OCI-LY3 (cell line): ENCODE data around the gene NRG2.

Source experiments
- H2AFZ ChIP-seq: fragments of 200-600, 300-600 bp; shearing (Covaris generic); 2 replicates; pipeline ENCODE4 v1.6.0; 2014; ENCODE audit warnings: antibody characterized with exemption, low read depth, low read length
- H3K27ac ChIP-seq: fragments of 200-600, 300-600 bp; sonication (generic); 2 replicates; pipeline ENCODE4 v1.5.1; 2014; ENCODE audit warnings: mild to moderate bottlenecking, low read length, moderate library complexity, mixed read lengths
- H3K27me3 ChIP-seq: fragments of 200-600, 300-600 bp; sonication (generic); 2 replicates; pipeline ENCODE4 v1.6.1; 2014; ENCODE audit warnings: low read depth, low read length, mixed read lengths
- H3K36me3 ChIP-seq: fragments of 200-600, 300-600 bp; sonication (generic); replicated peaks from 2 replicates; pipeline ENCODE3; 2014; ENCODE audit warnings: low read depth, low read length, mixed read lengths
- H3K4me1 ChIP-seq: fragments of 300-600, 200-600 bp; sonication (generic); 2 replicates; pipeline ENCODE4 v1.6.1; 2014; ENCODE audit warnings: low read length, mixed read lengths
- H3K4me2 ChIP-seq: fragments of 200-600, 300-600 bp; sonication (generic); 2 replicates; pipeline ENCODE4 v1.6.1; 2014; ENCODE audit warnings: low read length, mixed read lengths
- H3K4me3 ChIP-seq: fragments of 300-600, 200-600 bp; sonication (generic); 2 replicates; pipeline ENCODE4 v1.5.1; 2014; ENCODE audit warnings: antibody characterized with exemption, mild to moderate bottlenecking, low read length, moderate library complexity
- H3K79me2 ChIP-seq: fragments of 300-600, 200-600 bp; shearing (Covaris generic); 2 replicates; pipeline ENCODE4 v1.6.1; 2014; ENCODE audit warnings: mild to moderate bottlenecking, low read length, mixed read lengths
- H3K9ac ChIP-seq: fragments of 300-600, 200-600 bp; shearing (Covaris generic); 2 replicates; pipeline ENCODE4 v1.6.0; 2014; ENCODE audit warnings: mild to moderate bottlenecking, low read length, moderate library complexity
- H3K9me3 ChIP-seq: fragments of 200-600, 300-600 bp; shearing (Covaris generic); 2 replicates; pipeline ENCODE4 v1.6.1; 2014; ENCODE audit warnings: low read length, mixed read lengths; ENCODE audit not compliant: insufficient read depth
- H4K20me1 ChIP-seq: fragments of 200-600, 300-600 bp; sonication (generic); 2 replicates; pipeline ENCODE4 v1.6.1; 2016; ENCODE audit warnings: low read length, mixed read lengths; ENCODE audit not compliant: insufficient read depth
- EZH2phosphoT487 ChIP-seq: fragments of 200-600 bp; shearing (Covaris generic); IDR thresholded peaks from 2 replicates; pipeline ENCODE4 v1.6.1; 2018; ENCODE audit warnings: antibody characterized with exemption, mixed run types, low read depth
- TF ChIP-seq, protein P1 (sequence below): fragments of 200-600, 300-600 bp; sonication (generic); IDR thresholded peaks from 2 replicates; pipeline ENCODE4 v1.5.1; 2014; ENCODE audit warnings: antibody characterized with exemption, low read length, low read depth

NRG2 gene

DNA sequence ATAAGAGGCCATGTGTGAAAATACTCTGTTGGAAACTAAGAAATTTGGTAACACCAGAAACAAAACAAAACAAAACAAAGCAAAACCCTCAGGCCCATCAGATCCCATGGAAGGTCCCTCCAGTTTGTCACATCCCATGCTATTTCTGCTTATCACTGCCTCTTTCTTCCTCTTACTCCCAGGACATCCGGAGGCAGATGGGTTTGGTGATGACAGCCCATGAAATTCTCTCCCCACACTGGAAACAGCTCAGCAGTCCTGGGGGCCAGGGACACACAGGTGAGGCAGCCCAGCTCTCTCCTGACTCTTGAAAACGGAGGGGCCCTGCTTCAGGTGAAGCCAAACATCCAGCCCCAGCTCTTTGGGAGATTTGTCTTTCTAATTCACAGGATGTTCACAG is 63.2 kb downstream of the NRG2 start:
- TF ChIP-seq, protein P1, sequence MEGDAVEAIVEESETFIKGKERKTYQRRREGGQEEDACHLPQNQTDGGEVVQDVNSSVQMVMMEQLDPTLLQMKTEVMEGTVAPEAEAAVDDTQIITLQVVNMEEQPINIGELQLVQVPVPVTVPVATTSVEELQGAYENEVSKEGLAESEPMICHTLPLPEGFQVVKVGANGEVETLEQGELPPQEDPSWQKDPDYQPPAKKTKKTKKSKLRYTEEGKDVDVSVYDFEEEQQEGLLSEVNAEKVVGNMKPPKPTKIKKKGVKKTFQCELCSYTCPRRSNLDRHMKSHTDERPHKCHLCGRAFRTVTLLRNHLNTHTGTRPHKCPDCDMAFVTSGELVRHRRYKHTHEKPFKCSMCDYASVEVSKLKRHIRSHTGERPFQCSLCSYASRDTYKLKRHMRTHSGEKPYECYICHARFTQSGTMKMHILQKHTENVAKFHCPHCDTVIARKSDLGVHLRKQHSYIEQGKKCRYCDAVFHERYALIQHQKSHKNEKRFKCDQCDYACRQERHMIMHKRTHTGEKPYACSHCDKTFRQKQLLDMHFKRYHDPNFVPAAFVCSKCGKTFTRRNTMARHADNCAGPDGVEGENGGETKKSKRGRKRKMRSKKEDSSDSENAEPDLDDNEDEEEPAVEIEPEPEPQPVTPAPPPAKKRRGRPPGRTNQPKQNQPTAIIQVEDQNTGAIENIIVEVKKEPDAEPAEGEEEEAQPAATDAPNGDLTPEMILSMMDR, result no peak
- TF ChIP-seq EZH2phosphoT487, result no peak
- Histone ChIP-seq H3K4me3 (no peak overlapping the region), H3K79me2 (no peaks in the 10 kb centered on the region), H3K9ac (no peak overlapping the region), H3K4me1 (no peaks in the 10 kb centered on the region), H3K27me3 (peaks cover 19% of the 10 kb centered on the region; the same call in 1 of the 2 replicates), H3K4me2 (no peak overlapping the region), H3K27ac (no peak overlapping the region), H4K20me1 (no peaks in the 10 kb centered on the region), H2AFZ (no peak overlapping the region), H3K9me3 (no peaks in the 10 kb centered on the region), H3K36me3 (no peaks in the 10 kb centered on the region)

DNA sequence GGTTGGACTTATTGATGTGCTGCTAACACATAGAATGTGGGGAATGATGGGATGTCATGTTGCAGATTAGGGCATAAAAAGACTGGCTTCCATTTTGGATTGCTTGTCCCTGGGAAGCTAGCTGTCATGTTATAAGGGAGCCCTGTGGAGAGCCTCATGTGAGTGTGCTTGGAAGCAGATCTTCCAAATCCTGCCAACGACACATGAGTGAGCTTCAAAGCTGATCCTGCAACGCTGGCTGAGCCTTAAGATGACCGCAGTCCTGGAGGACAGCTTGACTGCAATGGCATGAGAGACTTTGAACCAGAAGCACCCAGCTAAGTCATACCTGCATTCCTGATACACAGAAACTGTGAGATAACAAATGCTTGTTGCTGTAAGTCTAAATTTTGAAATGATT is 63.6 kb downstream of the NRG2 start:
- Histone ChIP-seq H3K4me2 (no peak overlapping the region), H2AFZ (no peak overlapping the region), H3K27me3 (peaks cover 19% of the 10 kb centered on the region; the same call in 1 of the 2 replicates), H3K4me1 (no peaks in the 10 kb centered on the region), H3K9ac (no peak overlapping the region), H3K9me3 (no peaks in the 10 kb centered on the region), H3K4me3 (no peak overlapping the region), H4K20me1 (no peaks in the 10 kb centered on the region), H3K79me2 (no peaks in the 10 kb centered on the region), H3K27ac (no peak overlapping the region), H3K36me3 (no peaks in the 10 kb centered on the region)
- TF ChIP-seq EZH2phosphoT487, result no peak
- TF ChIP-seq, protein P1, result no peak

DNA sequence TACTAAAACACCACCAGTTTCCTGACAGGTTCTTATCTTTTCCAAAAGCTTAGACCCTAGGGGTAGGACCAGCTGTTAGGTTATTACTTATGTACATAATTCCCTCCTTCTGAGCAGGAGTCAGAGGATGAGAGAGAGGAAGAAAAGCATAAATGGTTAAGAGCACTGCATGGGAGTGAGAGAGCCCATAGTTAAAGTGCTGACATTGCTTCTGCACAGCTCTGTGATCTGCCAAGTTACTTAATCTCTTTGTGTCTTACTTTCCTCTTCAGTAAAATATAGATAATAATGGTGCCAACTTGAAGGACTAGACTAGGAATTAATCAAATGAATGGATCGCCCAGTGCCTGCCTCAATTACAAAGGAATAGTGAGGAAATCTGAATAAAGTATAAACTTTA is 66.4 kb downstream of the NRG2 start:
- Histone ChIP-seq H3K36me3 (no peaks in the 10 kb centered on the region), H3K27me3 (peaks cover 16% of the 10 kb centered on the region; the same call in 1 of the 2 replicates), H3K4me2 (no peak overlapping the region), H3K79me2 (no peaks in the 10 kb centered on the region), H2AFZ (no peak overlapping the region), H3K4me3 (no peak overlapping the region), H4K20me1 (no peaks in the 10 kb centered on the region), H3K4me1 (no peaks in the 10 kb centered on the region), H3K27ac (no peak overlapping the region), H3K9me3 (no peaks in the 10 kb centered on the region), H3K9ac (no peak overlapping the region)
- TF ChIP-seq, protein P1, result no peak
- TF ChIP-seq EZH2phosphoT487, result no peak

DNA sequence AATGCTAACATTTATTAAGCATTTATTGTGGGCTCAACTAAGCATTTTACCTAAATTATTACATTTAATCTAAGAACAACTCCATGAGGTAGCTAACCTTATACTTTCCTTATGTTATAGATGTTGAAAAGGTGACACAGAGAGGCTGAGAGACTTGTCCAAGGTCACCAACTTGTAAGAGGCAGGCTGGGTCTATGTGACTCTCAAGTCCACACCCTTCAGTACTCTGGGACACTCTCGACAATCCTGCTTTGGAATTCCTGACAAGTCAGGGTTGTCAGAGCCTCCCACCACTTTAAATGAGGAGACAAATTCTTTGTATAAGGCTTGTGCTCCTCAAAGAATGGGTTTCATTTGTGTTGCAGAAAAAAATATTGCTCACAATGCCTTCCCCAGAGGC is 67.2 kb downstream of the NRG2 start:
- Histone ChIP-seq H3K36me3 (no peaks in the 10 kb centered on the region), H4K20me1 (no peaks in the 10 kb centered on the region), H3K4me1 (no peaks in the 10 kb centered on the region), H3K9me3 (no peaks in the 10 kb centered on the region), H2AFZ (no peak overlapping the region), H3K4me3 (no peak overlapping the region), H3K79me2 (no peaks in the 10 kb centered on the region), H3K4me2 (no peak overlapping the region), H3K27me3 (peaks cover 15% of the 10 kb centered on the region; the same call in 1 of the 2 replicates), H3K27ac (no peak overlapping the region), H3K9ac (no peak overlapping the region)
- no peak for TF ChIP-seq EZH2phosphoT487
- TF ChIP-seq, protein P1, result no peak
